NCI-H2227 treated with DMSO at 0.1 percent for 48 hours (cell line): ENCODE data around the gene TMEM150C.
"Not testable (repeated sequence)": the region's sequence is repeated elsewhere in the genome, so short reads cannot be mapped to it uniquely, and the experiment has no call there.

ENCODE experiments used
- DNase-seq: peaks from one replicate; lab custom pipeline; 2025; lab: John Stamatoyannopoulos, UW

The TMEM150C gene

DNA sequence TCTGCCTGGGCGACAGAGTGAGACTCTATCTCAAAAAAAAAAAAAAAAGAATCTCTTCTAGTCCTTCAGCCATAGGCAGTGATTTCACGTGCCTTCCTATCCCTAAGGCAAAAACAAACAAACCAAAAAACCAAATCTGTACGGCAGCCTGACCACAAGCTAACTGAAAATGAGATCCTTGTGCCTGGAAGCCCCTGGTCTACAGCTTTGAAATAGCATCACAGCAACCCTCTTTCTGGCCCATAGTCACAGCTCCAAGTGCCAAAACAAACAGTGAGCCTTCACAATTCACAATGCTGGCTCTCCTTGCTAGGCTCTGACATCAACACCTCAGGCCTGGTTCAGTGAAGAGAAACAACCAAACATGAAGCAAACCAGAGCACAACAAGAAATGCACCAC lies 46.1 kb downstream of the TMEM150C start:
- no peak for DNase-seq

DNA sequence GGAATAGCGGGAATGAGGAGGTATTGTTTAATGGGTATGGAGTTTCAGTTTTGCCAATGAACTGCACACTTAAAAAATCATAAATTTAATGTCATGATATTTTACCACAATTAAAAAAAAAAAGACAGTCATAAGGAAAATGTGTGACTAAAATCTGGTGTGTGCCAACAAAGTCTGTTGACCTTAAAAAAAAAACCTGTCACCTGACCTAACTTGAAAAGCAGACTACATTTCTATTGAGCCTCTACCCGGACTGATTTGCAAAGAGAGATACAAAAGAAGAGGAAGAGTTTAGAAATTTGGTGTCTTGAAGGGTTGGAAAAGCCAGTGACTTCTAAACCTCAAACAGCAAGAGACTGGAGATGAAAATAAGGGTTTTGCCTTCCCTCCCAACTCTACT lies 48.4 kb downstream of the TMEM150C start:
- no peak for DNase-seq

DNA sequence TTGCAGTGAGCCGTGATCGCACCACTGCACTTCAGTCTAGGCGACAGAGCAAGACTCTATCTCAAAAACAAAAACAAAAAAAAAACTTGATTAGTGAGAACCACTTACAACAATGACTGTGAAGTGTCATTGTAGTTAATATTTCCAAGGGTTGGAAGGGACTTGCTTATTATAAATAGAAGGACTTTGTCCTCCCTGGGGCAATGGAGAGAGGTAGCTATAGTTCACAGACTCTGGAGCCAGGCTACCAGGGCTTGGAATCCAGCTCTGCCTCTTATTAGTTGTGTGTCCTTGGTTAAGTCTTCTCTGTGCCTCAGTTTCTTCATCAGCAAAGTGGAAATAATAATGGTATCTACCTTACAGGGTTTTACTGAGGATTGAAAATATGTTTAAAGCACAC lies 51.6 kb downstream of the TMEM150C start:
- DNase-seq = no peak

DNA sequence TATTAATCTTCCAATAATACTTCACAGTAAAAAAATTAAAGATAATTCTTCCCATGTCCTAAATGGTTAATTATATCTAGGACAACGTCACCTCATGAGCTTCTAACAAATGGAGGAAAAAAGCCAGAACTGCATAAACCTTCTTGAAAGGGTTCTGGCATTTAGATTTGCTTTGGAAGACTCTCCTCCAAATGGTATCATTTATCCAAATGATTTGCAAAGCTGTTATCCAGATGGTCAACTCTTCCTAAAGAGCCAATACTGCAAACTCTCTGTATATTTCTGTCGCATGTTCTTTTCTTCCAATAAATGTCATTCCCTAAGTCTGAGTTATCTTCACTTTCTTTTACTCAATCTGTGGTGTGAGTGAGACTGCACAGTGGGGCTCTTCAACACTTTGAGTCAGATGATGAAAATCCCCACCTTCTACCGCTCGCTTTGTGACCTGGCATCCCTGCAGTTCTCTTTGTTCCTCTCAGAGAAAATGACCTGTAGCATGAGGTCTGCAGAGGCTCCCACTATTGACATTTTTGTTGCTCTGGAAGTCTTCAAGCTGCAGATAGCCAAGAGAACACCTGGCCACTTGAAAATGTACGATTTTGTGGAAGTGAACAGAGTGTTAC lies 52.9 kb downstream of the TMEM150C start:
- DNase-seq = no peak

GRCh38 chr4:82508011-82508410 lies 53.8 kb downstream of the TMEM150C start:
- DNase-seq = no peak

DNA sequence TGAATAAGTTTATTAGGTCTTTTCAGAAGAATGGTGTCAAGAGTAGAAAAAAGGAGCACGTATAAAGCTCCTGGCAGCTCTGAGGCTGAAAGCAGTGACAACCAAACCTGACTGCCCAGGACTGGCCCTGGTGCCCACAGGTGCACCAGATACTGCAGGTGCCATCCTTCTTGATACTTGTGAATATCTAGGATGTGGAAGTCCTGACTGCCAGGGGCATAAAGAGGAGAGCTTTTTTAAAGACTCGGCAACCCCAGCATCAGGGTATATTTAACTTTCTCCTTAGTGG lies 60.7 kb downstream of the TMEM150C start:
- DNase-seq = no peak

GRCh38 chr4:82500435-82501153 lies 61.2 kb downstream of the TMEM150C start:
- DNase-seq = peak; percentile 41

GRCh38 chr4:82499738-82500434 lies 61.9 kb downstream of the TMEM150C start:
- DNase-seq = no peak

DNA sequence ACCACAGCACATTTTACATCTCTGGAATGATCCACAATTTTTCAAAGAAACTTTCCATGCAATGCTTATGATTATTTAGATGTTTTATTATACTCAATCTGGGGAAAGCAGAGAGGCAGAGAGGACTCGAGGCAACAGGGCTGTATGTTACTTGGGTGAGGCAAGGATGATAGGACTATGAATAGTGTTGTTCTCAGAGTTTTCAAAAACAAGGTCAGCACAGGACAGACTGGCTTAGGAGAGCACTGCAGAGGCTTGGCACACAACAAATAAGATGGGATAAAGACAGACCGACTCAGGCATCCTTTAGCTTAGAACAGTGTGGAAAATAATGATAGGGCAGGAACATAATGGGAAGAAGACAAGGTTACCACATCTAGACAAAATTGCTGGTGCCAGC lies 65.4 kb downstream of the TMEM150C start:
- peak; percentile 80 for DNase-seq

- no peak for DNase-seq
Observed at GRCh38 chr4:82495666-82496065, 66.1 kb downstream of the TMEM150C start.

- no peak for DNase-seq
Observed at GRCh38 chr4:82493721-82494425, 67.9 kb downstream of the TMEM150C start.

- DNase-seq = no peak
Observed at GRCh38 chr4:82491251-82491960, 70.4 kb downstream of the TMEM150C start.

DNA sequence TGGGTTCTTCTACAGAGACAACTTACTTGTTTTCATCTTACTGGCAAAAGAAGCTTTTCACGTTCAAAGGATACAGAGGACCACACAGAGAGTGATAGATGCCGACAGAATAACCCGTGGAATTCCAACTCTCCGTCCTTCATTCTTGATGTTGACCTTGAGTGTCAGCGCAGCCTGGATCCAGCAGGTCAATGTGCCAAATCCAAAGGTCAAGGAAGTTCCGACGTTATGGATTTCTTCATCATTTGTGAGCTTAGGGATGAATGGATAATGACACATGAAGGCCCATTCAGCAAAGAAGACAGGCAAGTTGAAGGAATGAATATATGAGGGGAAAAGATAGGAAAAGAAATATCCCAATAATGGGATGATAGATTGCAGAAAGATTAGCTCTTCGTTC lies 71.8 kb downstream of the TMEM150C start:
- DNase-seq = no peak

- no peak for DNase-seq
Observed at GRCh38 chr4:82489076-82489475, 72.7 kb downstream of the TMEM150C start.

DNA sequence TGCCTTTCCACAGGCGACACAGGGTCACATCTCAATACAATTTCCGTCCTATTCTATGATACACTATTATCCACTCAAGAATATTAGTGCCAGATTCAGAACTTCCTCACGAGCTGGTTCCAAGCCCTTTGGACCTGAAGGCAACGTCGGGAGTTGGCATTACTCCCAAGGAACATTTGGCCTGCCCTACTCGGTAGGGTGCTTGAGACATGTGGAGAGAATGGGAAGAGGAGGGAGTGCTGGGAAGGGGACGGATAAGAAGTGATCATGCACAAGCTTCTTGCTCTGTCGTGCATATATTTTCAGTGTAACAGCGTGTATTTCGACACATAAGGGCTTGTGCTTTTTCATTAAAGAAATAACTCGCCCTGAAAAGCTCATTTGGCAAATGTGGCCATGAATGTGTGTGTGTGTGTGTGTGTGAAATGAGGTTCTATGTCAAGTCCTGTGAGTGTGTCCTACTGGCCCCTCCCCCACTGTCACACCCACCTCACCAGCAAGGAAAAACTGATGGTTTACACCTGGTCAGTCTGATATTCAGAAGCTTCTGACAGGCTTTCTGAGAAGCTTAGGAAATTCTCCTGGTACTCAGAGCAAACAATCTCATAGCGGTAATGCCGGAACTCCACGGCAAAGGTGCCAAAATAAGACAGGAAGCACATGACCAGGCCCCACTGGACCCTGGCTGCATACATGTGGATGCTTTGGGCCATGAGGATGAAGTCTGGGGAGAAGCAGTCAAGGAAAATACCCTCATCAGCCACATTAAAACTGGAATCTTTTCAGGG lies 76.6 kb downstream of the TMEM150C start:
- DNase-seq = no peak

DNA sequence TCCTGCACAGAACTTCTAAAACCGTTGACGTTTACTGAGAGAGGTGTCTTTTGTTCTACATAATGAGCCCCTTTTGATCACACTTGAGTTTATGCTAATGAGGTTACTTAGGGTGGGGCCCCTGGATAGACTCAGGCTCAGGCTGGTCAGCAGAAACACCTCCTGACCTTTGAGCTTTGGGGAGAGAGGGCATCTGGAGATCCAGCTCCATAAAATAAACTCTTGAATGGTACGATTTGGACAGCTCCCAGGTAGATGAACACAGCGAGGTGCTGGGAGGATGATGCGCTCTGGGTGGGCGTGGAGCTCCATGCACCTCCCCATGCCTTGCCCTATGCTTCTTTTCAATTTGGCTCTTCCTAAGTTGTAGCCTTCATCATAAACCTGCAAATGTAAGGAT lies 79.4 kb downstream of the TMEM150C start:
- no peak for DNase-seq

- DNase-seq = no peak
Observed at GRCh38 chr4:82481506-82481840, 80.3 kb downstream of the TMEM150C start.

DNA sequence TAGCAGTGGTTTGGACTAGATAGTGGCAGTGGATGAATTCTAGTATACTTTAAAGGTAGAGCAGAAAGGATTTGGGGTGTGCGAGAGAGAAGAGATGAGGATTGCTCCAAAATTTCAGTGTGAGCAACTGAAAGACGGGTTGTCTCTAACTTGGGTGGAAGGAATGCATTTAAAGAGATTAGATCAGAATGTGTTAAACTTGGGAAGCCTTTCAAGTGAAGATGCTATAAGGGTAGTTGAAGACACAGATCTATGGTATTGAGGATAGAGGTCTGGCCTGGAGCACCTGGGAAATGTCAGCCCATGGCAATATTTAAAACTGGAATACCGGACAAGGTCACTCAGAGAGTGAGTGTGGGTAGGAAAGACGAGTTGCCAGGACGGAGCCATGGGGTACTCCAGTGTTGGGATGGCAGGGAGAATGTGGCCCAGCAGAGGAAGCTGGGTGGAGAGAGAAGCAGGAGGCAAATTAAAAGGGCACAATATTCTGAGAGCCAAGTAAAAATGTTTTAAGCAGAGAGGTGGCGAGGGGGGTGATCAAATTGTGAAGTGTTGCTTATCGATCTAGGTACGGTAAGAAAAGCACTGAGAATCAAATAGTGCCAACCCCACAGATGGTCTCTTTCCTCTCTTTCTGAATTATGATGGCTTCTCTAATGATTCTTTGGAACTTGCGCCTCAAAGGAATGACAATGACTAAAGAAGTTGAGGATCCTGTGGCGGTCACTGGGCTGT lies 80.8 kb downstream of the TMEM150C start:
- DNase-seq = no peak

GRCh38 chr4:82479562-82479961 lies 82.2 kb downstream of the TMEM150C start:
- DNase-seq = no peak

- DNase-seq = not testable (repeated sequence)
Observed at GRCh38 chr4:82477469-82477868, 84.3 kb downstream of the TMEM150C start.

DNA sequence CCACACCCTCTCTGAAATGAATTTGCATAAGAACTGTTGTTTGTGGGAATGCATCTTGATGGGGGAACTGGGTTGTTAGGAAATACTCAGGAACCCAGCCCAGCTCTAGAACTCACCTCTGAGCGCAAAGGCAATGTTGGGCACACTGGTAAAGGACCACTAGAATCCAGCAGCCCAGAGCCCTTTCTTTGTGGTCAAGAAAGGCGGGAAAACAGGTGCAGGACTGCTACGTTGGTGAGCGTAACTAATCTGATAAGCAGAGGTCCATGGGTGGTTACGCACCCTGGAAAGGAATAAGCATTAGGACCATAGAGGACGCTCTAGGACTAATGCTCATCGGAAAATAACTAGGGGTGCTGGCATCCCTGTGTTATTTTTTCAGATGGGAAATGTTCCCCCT lies 85.9 kb downstream of the TMEM150C start:
- DNase-seq = not testable (repeated sequence)
